Stimulated activated CD4-positive, alpha-beta T cell treated with anti-CD3 and anti-CD28 coated beads, TNF-alpha, amount 100 ng/mL, for 24 hours (primary cell): ENCODE measurements around the gene SEPTIN5.

Experiments
- DNase-seq, 3 experiments: peaks; one replicate each; pipeline ENCODE4 v3.0.0-alpha.2; 2020; ENCODE audit warnings: low read depth in 3 of 3

The SEPTIN5 gene

DNA sequence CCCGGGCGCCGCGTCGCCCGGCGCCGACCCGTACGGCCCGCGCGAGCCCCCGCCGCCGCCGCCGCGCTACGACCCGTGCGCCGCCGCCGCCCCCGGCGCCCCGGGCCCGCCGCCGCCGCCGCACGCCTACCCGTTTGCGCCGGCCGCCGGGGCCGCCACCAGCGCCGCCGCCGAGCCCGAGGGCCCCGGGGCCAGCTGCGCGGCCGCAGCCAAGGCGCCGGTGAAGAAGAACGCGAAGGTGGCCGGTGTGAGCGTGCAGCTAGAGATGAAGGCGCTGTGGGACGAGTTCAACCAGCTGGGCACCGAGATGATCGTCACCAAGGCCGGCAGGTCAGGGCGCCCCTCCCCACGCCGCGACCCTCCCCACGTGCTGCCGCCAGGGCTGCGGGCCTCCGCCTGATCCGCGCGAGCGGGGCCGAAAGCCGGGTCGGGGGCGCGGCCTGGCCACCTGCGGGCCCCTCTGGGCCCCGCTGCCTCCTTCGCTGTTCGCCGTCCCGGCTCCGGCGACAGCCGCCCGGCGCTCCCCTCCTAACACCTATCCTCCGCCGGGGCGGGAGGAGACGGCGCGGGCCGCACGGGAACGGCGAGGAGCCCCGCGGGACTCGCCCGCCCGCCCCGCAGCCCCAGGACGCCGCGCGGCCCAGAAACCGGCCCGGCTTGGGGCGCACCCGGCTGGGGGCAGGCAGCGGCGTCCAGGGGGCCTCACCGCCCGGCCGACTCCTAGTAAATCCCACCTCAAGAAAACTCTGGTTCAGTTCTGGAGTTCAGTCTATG, 46.8 kb downstream of the SEPTIN5 start:
- no peak for DNase-seq

- no peak for DNase-seq
Measured at GRCh38 chr22:19761725-19762567, 47.6 kb downstream of the SEPTIN5 start.

GRCh38 chr22:19762568-19763457, 48.5 kb downstream of the SEPTIN5 start:
- DNase-seq: no peak

DNA sequence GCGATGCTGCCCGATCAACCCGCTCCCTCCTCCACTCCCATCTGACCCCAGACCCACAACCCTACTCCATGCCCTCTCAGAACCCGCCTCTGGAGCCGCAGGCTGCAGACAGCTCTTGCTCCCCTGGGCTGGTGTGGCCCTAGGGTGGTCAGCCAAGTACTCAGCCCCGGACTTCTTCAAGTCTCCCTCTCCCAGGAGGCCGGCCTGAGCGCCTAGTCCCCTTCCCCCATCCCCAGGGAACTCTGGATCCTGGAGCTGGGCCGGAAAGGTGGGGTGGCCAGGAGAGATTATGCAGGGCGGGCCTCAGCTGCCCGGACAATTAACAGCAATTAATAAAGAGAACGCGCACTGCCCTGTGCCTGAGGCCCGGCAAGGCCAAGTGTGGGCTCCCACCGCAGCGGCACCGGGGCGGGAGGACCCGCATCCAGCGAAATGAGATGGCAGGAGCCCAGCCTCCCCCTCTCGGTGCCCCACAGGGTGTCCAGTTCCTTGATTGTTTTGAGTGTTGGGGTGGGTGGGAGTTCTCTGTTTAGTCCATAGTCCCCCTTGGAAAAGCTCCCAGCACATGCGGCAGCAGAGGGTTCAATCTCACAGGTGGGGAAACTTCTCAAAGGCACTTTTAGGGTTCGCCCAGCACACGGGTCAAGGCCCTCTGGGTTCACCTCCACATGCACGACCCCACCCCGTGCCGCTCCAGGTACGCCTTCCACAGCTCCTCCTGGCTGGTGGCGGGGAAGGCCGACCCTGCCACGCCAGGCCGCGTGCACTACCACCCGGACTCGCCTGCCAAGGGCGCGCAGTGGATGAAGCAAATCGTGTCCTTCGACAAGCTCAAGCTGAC, 49.4 kb downstream of the SEPTIN5 start:
- DNase-seq: no peak

GRCh38 chr22:19764299-19764593, 49.9 kb downstream of the SEPTIN5 start:
- no peak for DNase-seq

GRCh38 chr22:19764636-19765476, 50.6 kb downstream of the SEPTIN5 start:
- DNase-seq: no peak

- DNase-seq: no peak
Measured at GRCh38 chr22:19765477-19766239, 51.4 kb downstream of the SEPTIN5 start.

DNA sequence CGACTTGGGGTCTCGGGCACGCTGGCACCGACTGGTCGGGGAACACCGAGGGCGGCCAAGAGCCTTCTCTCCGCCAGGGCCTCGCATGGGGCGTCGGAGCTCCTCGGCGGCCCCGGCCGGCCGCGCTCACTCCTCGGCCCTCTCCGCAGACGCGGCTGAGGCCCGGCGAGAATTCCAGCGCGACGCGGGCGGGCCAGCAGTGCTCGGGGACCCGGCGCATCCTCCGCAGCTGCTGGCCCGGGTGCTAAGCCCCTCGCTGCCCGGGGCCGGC, 51.9 kb downstream of the SEPTIN5 start:
- no peak for DNase-seq

GRCh38 chr22:19766511-19767426, 52.5 kb downstream of the SEPTIN5 start:
- DNase-seq: peak in 1 of 3 experiments; percentile 50

DNA sequence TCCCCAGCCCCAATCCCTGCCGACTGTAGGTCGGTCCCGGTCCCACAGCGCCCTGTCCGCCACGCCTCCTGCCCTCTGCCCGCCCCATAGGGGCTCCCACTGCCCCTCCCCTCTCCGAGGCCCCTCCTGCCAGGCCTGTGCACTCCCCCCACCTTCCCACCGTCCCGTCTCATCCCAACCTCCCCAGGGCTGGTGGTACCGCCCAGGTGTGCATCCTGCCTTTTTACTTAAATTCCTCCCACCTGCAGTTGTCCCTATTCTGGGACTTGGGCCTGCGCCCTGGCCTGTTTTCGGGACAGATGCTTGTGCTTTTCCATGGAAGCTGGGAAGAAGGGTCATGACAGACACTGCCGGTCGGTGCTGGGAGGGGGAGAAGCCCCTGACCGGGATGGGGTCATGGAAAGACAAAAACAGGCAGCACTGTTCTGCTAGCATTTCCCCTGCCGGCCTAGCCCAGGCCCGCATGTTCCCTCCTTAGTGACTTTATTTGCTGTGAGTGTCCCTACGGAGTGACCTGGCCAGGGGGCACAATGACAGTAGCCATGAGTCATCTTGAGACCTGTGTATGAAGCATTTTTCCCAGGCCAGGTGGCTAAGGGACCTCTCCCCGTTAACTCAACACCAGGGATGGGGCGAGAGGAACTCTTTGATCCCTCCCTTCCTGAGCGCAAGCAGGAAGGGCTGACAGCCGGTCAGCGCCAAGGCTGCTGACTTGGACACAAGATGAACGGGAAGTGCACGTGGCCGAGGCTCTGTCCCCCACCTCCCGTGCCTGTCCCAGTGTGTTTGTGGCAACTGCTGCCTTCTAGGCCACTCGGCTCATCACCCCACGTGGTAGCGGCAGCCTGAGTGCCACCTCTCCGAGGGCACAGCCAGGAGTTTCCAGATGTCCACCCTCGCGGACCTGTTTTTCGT, 53.4 kb downstream of the SEPTIN5 start:
- DNase-seq: no peak

- DNase-seq: no peak
Measured at GRCh38 chr22:19769393-19769715, 55.1 kb downstream of the SEPTIN5 start.

GRCh38 chr22:19770349-19771220, 56.3 kb downstream of the SEPTIN5 start:
- DNase-seq: no peak

- DNase-seq: no peak
Measured at GRCh38 chr22:19772422-19772672, 58.0 kb downstream of the SEPTIN5 start.
